ENCODE results near the gene HELQ. TPM values are rescaled to one million over a fixed set of nuclear protein-coding genes. Genes with fewer than 3 reads are reported as not detected.

HELQ gene
- total and polyA plus RNA-seq, 2 of the 13 experiments (the other 11 are each of a cell fraction or from before 2014, with no cell fraction given) = 6.6 to 10.8 TPM

- BruUV-seq (replicated peaks) = no TSS peak
- CTCF ChIA-PET (ENCODE audit: low intra/inter-chr PET ratio, low total read pairs) = no interaction called here
- 0% methylated on average over 2 of the region's 2 CpGs for WGBS (ENCODE audit: low lambda C conversion rate)
- TF ChIP-seq RARG (CRISPR knock-in tag; IDR thresholded peaks at IDR 0.05; ENCODE audit: low read depth) (no peak), ZNF572 (CRISPR knock-in tag; IDR thresholded peaks at IDR 0.05) (no peak), BCL6 (CRISPR knock-in tag; IDR thresholded peaks at IDR 0.05) (peak; percentile 62), HNF4A (CRISPR knock-in tag; IDR thresholded peaks at IDR 0.05) (peak; percentile 38), NR2F6 (IDR thresholded peaks at IDR 0.05) (peak; percentile 86), NR2F6 (CRISPR knock-in tag; IDR thresholded peaks at IDR 0.05) (peak; percentile 59), ZNF510 (CRISPR knock-in tag; IDR thresholded peaks at IDR 0.05; ENCODE audit: low read depth) (no peak), SOX13 (IDR thresholded peaks at IDR 0.05) (no peak), SOX13 (CRISPR knock-in tag; conservative IDR thresholded peaks at IDR 0.05 in 1 of 2, IDR thresholded peaks at IDR 0.05 in 1 of 2) (0 out of 4 replicates have a peak, but pooled peaks of 1 of the 2 experiments have one; percentile 12), FOXP1 (IDR thresholded peaks at IDR 0.05) (no peak), FOXP1 (CRISPR knock-in tag; IDR thresholded peaks at IDR 0.05) (peak; percentile 59)
- TF ChIP-seq, protein P1, sequence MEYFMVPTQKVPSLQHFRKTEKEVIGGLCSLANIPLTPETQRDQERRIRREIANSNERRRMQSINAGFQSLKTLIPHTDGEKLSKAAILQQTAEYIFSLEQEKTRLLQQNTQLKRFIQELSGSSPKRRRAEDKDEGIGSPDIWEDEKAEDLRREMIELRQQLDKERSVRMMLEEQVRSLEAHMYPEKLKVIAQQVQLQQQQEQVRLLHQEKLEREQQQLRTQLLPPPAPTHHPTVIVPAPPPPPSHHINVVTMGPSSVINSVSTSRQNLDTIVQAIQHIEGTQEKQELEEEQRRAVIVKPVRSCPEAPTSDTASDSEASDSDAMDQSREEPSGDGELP (IDR thresholded peaks at IDR 0.05; ENCODE audit: borderline replicate concordance, low read depth) = 0 out of 2 replicates have a peak, but pooled peaks have one; percentile 20
- TF ChIP-seq, protein P2, sequence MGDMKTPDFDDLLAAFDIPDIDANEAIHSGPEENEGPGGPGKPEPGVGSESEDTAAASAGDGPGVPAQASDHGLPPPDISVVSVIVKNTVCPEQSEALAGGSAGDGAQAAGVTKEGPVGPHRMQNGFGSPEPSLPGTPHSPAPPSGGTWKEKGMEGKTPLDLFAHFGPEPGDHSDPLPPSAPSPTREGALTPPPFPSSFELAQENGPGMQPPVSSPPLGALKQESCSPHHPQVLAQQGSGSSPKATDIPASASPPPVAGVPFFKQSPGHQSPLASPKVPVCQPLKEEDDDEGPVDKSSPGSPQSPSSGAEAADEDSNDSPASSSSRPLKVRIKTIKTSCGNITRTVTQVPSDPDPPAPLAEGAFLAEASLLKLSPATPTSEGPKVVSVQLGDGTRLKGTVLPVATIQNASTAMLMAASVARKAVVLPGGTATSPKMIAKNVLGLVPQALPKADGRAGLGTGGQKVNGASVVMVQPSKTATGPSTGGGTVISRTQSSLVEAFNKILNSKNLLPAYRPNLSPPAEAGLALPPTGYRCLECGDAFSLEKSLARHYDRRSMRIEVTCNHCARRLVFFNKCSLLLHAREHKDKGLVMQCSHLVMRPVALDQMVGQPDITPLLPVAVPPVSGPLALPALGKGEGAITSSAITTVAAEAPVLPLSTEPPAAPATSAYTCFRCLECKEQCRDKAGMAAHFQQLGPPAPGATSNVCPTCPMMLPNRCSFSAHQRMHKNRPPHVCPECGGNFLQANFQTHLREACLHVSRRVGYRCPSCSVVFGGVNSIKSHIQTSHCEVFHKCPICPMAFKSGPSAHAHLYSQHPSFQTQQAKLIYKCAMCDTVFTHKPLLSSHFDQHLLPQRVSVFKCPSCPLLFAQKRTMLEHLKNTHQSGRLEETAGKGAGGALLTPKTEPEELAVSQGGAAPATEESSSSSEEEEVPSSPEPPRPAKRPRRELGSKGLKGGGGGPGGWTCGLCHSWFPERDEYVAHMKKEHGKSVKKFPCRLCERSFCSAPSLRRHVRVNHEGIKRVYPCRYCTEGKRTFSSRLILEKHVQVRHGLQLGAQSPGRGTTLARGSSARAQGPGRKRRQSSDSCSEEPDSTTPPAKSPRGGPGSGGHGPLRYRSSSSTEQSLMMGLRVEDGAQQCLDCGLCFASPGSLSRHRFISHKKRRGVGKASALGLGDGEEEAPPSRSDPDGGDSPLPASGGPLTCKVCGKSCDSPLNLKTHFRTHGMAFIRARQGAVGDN (CRISPR knock-in tag; IDR thresholded peaks at IDR 0.05) = no peak
- TF ChIP-seq, protein P3, sequence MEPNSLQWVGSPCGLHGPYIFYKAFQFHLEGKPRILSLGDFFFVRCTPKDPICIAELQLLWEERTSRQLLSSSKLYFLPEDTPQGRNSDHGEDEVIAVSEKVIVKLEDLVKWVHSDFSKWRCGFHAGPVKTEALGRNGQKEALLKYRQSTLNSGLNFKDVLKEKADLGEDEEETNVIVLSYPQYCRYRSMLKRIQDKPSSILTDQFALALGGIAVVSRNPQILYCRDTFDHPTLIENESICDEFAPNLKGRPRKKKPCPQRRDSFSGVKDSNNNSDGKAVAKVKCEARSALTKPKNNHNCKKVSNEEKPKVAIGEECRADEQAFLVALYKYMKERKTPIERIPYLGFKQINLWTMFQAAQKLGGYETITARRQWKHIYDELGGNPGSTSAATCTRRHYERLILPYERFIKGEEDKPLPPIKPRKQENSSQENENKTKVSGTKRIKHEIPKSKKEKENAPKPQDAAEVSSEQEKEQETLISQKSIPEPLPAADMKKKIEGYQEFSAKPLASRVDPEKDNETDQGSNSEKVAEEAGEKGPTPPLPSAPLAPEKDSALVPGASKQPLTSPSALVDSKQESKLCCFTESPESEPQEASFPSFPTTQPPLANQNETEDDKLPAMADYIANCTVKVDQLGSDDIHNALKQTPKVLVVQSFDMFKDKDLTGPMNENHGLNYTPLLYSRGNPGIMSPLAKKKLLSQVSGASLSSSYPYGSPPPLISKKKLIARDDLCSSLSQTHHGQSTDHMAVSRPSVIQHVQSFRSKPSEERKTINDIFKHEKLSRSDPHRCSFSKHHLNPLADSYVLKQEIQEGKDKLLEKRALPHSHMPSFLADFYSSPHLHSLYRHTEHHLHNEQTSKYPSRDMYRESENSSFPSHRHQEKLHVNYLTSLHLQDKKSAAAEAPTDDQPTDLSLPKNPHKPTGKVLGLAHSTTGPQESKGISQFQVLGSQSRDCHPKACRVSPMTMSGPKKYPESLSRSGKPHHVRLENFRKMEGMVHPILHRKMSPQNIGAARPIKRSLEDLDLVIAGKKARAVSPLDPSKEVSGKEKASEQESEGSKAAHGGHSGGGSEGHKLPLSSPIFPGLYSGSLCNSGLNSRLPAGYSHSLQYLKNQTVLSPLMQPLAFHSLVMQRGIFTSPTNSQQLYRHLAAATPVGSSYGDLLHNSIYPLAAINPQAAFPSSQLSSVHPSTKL (CRISPR knock-in tag; IDR thresholded peaks at IDR 0.05) = 0 out of 2 replicates have a peak, but pooled peaks have one; percentile 26
Measured at GRCh38 chr4:83392562-83392961, 63.1 kb downstream of the HELQ start.

More at GRCh38 chr4:83392562-83392961, 63.1 kb downstream of the HELQ start:
- H3K9ac ChIP-seq (ENCODE audit: insufficient read depth, low read depth, low read length) = no peak overlapping the region
- H3K79me2 ChIP-seq (ENCODE audit: insufficient read depth, low read length) = no peaks in the 10 kb centered on the region
- H3K4me2 ChIP-seq (ENCODE audit: low read depth, low read length) = no peak overlapping the region
- in situ Hi-C loops (cut with HindIII; ENCODE audit: extremely low pct_ligation_motif_present, low pct_unique_long_range_greater_than_20kb) = no loop called here
- DNase-seq (ENCODE audit: low spot score) = peak; percentile 29
- peak; percentile 56; the same call in 2 of the 3 replicates for ATAC-seq
- H2AFZ ChIP-seq (ENCODE audit: low read length) = no peak overlapping the region
- H3K9me3 ChIP-seq (ENCODE audit: low read length) = no peaks in the 10 kb centered on the region
- no peak for FAIRE-seq
- POLR2A ChIA-PET = no interaction called here
- no peaks in the 10 kb centered on the region for H4K20me1 ChIP-seq (ENCODE audit: insufficient read depth, low read length)
- H3K4me1 ChIP-seq (ENCODE audit: insufficient read depth, low read length) = peaks cover 22% of the 10 kb centered on the region
- H3K27me3 ChIP-seq (ENCODE audit: control insufficient read depth in 1 of 2, insufficient read depth in 2 of 2, low read length in 2 of 2) = no peaks in the 10 kb centered on the region
- no peak overlapping the region for H3K4me3 ChIP-seq (replicated peaks in 1 of 3; ENCODE audit: insufficient read depth in 1 of 3, low read depth in 2 of 3, low read length in 3 of 3)
- H3K27ac ChIP-seq (ENCODE audit: extremely low read length, insufficient read depth, low read length) = no peak overlapping the region
- H3K36me3 ChIP-seq (replicated peaks in 1 of 2; ENCODE audit: control insufficient read depth in 1 of 2, insufficient read depth in 2 of 2, low read length in 2 of 2) = no peaks in the 10 kb centered on the region
- intact Hi-C loops (cut with micrococcal nuclease; ENCODE audit: unreplicated experiment) = no loop called here
